SK-N-MC (cell line): ENCODE measurements around the gene TOP3B.

Source experiments
- EZH2 ChIP-seq: fragments of 200-600 bp; sonication (generic); IDR thresholded peaks from one replicate; pipeline ENCODE4 v1.6.1; 2017; ENCODE audit warnings: antibody characterized with exemption
- POLR2AphosphoS5 ChIP-seq: IDR thresholded peaks from 2 replicates; pipeline ENCODE4 v1.6.1; 2012; ENCODE audit warnings: mild to moderate bottlenecking, low read depth, low read length, borderline replicate concordance

DNA sequence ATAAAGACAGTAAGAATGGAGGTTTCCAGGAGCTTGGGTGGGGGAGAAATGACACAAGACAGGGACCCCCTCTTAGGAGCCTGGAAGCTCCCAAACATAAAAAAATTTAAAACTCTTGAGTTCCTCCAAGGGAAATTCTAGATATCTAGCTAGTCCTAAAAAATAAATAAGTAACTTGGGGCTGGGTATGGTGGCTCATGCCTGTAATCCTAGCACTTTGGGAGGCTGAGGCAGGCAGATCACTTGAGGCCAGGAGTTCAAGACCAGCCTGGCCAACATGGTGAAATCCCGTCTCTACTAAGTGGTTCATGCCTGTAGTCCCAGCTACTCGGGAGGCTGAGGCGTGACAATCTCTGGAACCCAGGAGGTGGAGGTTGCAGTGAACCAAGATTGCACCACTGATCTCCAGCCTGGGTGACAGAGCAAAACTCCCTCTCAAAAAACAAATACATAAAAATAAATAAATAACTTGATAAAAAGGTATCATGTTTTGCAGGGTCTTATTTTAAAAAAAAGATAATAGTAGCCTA, 20.0 kb upstream of the TOP3B start:
- no peak for TF ChIP-seq EZH2
- TF ChIP-seq POLR2AphosphoS5 = no peak
